ENCODE data around the gene INTS14. TPM values are rescaled to one million over a fixed set of nuclear protein-coding genes. Genes with fewer than 3 reads are reported as not detected.
A peak's percentile ranks its signal among the peaks of the same experiment; 100 is the strongest.

Gene INTS14
- total and polyA plus RNA-seq, 2 of the 8 experiments (the other 6 are each of a cell fraction or from before 2014, with no cell fraction given): 33.1 to 33.7 TPM

- TF ChIP-seq CTCF (IDR thresholded peaks at IDR 0.05; ENCODE audit: control extremely low read depth in 1 of 3, insufficient read depth in 1 of 3, low read depth in 1 of 3, low read length in 3 of 3): no peak
- TF ChIP-seq TBP (IDR thresholded peaks at IDR 0.05; ENCODE audit: low read depth, low read length): peak; percentile 53; the same call in 1 of the 2 replicates
- TF ChIP-seq RNF2 (IDR thresholded peaks at IDR 0.05; ENCODE audit: borderline replicate concordance, low read depth, low read length, missing control alignments, poor library complexity, severe bottlenecking): no peak
- TF ChIP-seq TEAD4 (IDR thresholded peaks at IDR 0.05; ENCODE audit: low read depth, low read length): no peak
- peak; percentile 75; the same call in 1 of the 2 replicates for TF ChIP-seq EGR1 (IDR thresholded peaks at IDR 0.05; ENCODE audit: borderline replicate concordance, low read depth, low read length)
- no peak for TF ChIP-seq CBX5 (IDR thresholded peaks at IDR 0.05; ENCODE audit: low read depth, low read length)
- TF ChIP-seq ASH2L (IDR thresholded peaks at IDR 0.05; ENCODE audit: low read length): peak; percentile 88
- TF ChIP-seq CBX8 (IDR thresholded peaks at IDR 0.05; ENCODE audit: borderline replicate concordance, low read depth, low read length): no peak
- no peak for TF ChIP-seq SAP30 (IDR thresholded peaks at IDR 0.05; ENCODE audit: insufficient read depth, insufficient replicate concordance, low read length)
- peak; percentile 80 for TF ChIP-seq NRF1 (IDR thresholded peaks at IDR 0.05; ENCODE audit: low read depth, low read length)
- no peak for TF ChIP-seq CTBP2 (IDR thresholded peaks at IDR 0.05; ENCODE audit: borderline replicate concordance, insufficient read depth, insufficient read length, low read length)
- peak; percentile 87 for TF ChIP-seq POLR2AphosphoS5 (IDR thresholded peaks at IDR 0.05; ENCODE audit: low read depth, low read length)
- TF ChIP-seq NANOG (IDR thresholded peaks at IDR 0.05; ENCODE audit: insufficient read depth, low read depth, low read length, poor library complexity, severe bottlenecking): no peak
- TF ChIP-seq SIRT6 (IDR thresholded peaks at IDR 0.05; ENCODE audit: low read length): no peak
- no peak for TF ChIP-seq BRCA1 (IDR thresholded peaks at IDR 0.05; ENCODE audit: low read depth, low read length)
- TF ChIP-seq TCF12 (IDR thresholded peaks at IDR 0.05; ENCODE audit: low read depth, low read length): no peak
- TF ChIP-seq CHD1 (IDR thresholded peaks at IDR 0.05; ENCODE audit: low read depth, low read length): no peak
- no peak for TF ChIP-seq RXRA (IDR thresholded peaks at IDR 0.05; ENCODE audit: insufficient read depth, low read depth, low read length)
- no peak for TF ChIP-seq HDAC6 (IDR thresholded peaks at IDR 0.05; ENCODE audit: low read depth, low read length)
- TF ChIP-seq EP300 (IDR thresholded peaks at IDR 0.05; ENCODE audit: borderline replicate concordance in 1 of 2, low read depth in 2 of 2, low read length in 2 of 2): no peak
- TF ChIP-seq HDAC2 (IDR thresholded peaks at IDR 0.05; ENCODE audit: borderline replicate concordance in 1 of 2, low read depth in 2 of 2, low read length in 2 of 2): peak in 1 of 2 experiments; percentile 9; a peak in 1 of 4 replicates
Measured at GRCh38 chr15:65530318-65531111, 80.4 kb downstream of the INTS14 start, which contains the start of gene HACD3 (continued).
